ENCODE data around the gene KAT6B.

- no peak for TF ChIP-seq TAF1 (IDR thresholded peaks at IDR 0.05; ENCODE audit: borderline replicate concordance, insufficient read depth, low read length)
- no peak for TF ChIP-seq POLR2AphosphoS5 (IDR thresholded peaks at IDR 0.05; ENCODE audit: low read depth, low read length)
- no peak for TF ChIP-seq FOXP2 (optimal IDR thresholded peaks at IDR 0.05; ENCODE audit: borderline replicate concordance, extremely low read depth, extremely low read length, insufficient read depth)
- TF ChIP-seq REST (IDR thresholded peaks at IDR 0.05; ENCODE audit: insufficient read depth in 1 of 2, low read depth in 2 of 2, low read length in 2 of 2), result no peak
- no peak for TF ChIP-seq SIN3A (IDR thresholded peaks at IDR 0.05; ENCODE audit: borderline replicate concordance, insufficient read depth, low read length)
These were observed 169.4 kb downstream of the KAT6B start for GRCh38 chr10:74995806-74996205.
